Neural cell (in vitro differentiated cells): ENCODE data around the gene AMBP. TPM values are rescaled to one million over a fixed set of nuclear protein-coding genes. Genes with fewer than 3 reads are reported as not detected.

Experiments
- H2AFZ ChIP-seq: fragments of 200-600, 300-800 bp; sonication (generic), shearing (Covaris generic); 2 replicates; pipeline ENCODE4 v1.6.0; 2014; ENCODE audit warnings: low read depth, mild to moderate bottlenecking, antibody characterized with exemption, low read length, moderate library complexity
- H3F3A ChIP-seq: fragments of 200-600 bp; shearing (Covaris generic); 2 replicates; pipeline ENCODE4 v1.6.1; 2016; ENCODE audit warnings: mild to moderate bottlenecking, moderate library complexity, mixed read lengths, antibody characterized with exemption, low read length; ENCODE audit not compliant: insufficient read depth, poor library complexity, severe bottlenecking
- H3K27ac ChIP-seq: fragments of 200-600, 300-800 bp; sonication (generic), shearing (Covaris generic); 2 replicates; pipeline ENCODE4 v1.5.1; 2014; ENCODE audit warnings: mild to moderate bottlenecking, low read length, moderate library complexity
- H3K27me3 ChIP-seq: fragments of 300-800, 200-600 bp; sonication (generic), shearing (Covaris generic); 2 replicates; pipeline ENCODE4 v1.6.0; 2014; ENCODE audit warnings: mild to moderate bottlenecking, low read depth, low read length, moderate library complexity; ENCODE audit not compliant: insufficient read depth
- H3K36me3 ChIP-seq: fragments of 300-800, 200-600 bp; sonication (generic), shearing (Covaris generic); 2 replicates; pipeline ENCODE4 v1.5.1; 2014; ENCODE audit warnings: mild to moderate bottlenecking, antibody characterized with exemption, low read length, moderate library complexity; ENCODE audit not compliant: insufficient read depth
- H3K4me2 ChIP-seq: fragments of 300-800, 200-600 bp; sonication (generic), shearing (Covaris generic); 2 replicates; pipeline ENCODE4 v1.6.0; 2014; ENCODE audit warnings: mild to moderate bottlenecking, low read length
- H3K4me3 ChIP-seq: fragments of 300-800, 200-600 bp; sonication (generic), shearing (Covaris generic); 2 replicates; pipeline ENCODE4 v1.5.1; 2014; ENCODE audit warnings: mild to moderate bottlenecking, low read length, moderate library complexity
- H3K79me2 ChIP-seq: fragments of 200-600 bp; shearing (Covaris generic); replicated peaks from 2 replicates; pipeline ENCODE4 v1.6.0; 2014; ENCODE audit warnings: mild to moderate bottlenecking, low read length, moderate library complexity; ENCODE audit not compliant: insufficient read depth
- H3K9ac ChIP-seq: fragments of 300-800, 200-600 bp; sonication (generic), shearing (Covaris generic); 2 replicates; pipeline ENCODE4 v1.6.1; 2016; ENCODE audit warnings: mild to moderate bottlenecking, low read length, mixed read lengths
- H3K9me2 ChIP-seq: fragments of 200-600 bp; shearing (Covaris generic); 2 replicates; pipeline ENCODE4 v1.6.1; 2016; ENCODE audit warnings: mild to moderate bottlenecking, low read length, mixed read lengths; ENCODE audit not compliant: insufficient read depth
- H3K9me3 ChIP-seq: fragments of 200-600, 300-800 bp; sonication (generic), shearing (Covaris generic); 2 replicates; pipeline ENCODE4 v1.6.1; 2016; ENCODE audit warnings: mild to moderate bottlenecking, mixed run types, low read length, moderate library complexity, mixed read lengths
- H4K20me1 ChIP-seq: fragments of 200-600 bp; shearing (Covaris generic); 2 replicates; pipeline ENCODE4 v1.6.1; 2016; ENCODE audit warnings: mild to moderate bottlenecking, mixed run types; ENCODE audit not compliant: insufficient read depth
- CTCF ChIP-seq: fragments of 450-650 bp; IDR thresholded peaks from 2 replicates; pipeline ENCODE4 v1.5.1; 2014; ENCODE audit warnings: antibody characterized with exemption, mild to moderate bottlenecking, moderate library complexity; ENCODE audit not compliant: poor library complexity, severe bottlenecking
- EP300 ChIP-seq: fragments of 450-650 bp; conservative IDR thresholded peaks from 2 replicates; pipeline ENCODE4 v1.6.1; 2014; ENCODE audit warnings: antibody characterized with exemption, mild to moderate bottlenecking, moderate library complexity; ENCODE audit not compliant: poor library complexity, severe bottlenecking
- EZH2 ChIP-seq: fragments of 200-600, 300-800 bp; shearing (Covaris generic), sonication (generic); IDR thresholded peaks from 2 replicates; pipeline ENCODE4 v1.6.1; 2014; ENCODE audit warnings: antibody characterized with exemption, low read length, borderline replicate concordance, mild to moderate bottlenecking; ENCODE audit not compliant: insufficient read depth, poor library complexity, severe bottlenecking
- MXI1 ChIP-seq: fragments of 450-650 bp; conservative IDR thresholded peaks from 2 replicates; pipeline ENCODE4 v1.6.1; 2014; ENCODE audit warnings: antibody characterized with exemption, mild to moderate bottlenecking; ENCODE audit not compliant: poor library complexity, severe bottlenecking
- POLR2AphosphoS5 ChIP-seq: IDR thresholded peaks from 2 replicates; pipeline ENCODE4 v1.6.1; 2012
- REST ChIP-seq: IDR thresholded peaks from 2 replicates; pipeline ENCODE4 v1.6.1; 2012; ENCODE audit warnings: borderline replicate concordance
- SMC3 ChIP-seq: fragments of 450-650 bp; conservative IDR thresholded peaks from 2 replicates; pipeline ENCODE4 v1.6.1; 2014; ENCODE audit warnings: antibody characterized with exemption, mild to moderate bottlenecking, moderate library complexity; ENCODE audit not compliant: poor library complexity
- polyA plus RNA-seq: library from polyadenylated mRNA; depleted of rRNA; stranded (reverse); fragments of >200 nt; gene quantifications from 2 replicates; pipeline ENCODE4 v1.2.3, GENCODE V29; 2014

The AMBP gene
- polyA plus RNA-seq, 1 donor from 2014 or later: not detected

GRCh38 chr9:114059047-114059803, 18.9 kb downstream of the AMBP start:
- Histone ChIP-seq H3K9me2 (no peaks in the 10 kb centered on the region), H4K20me1 (no peaks in the 10 kb centered on the region), H3K27me3 (no peaks in the 10 kb centered on the region), H3K27ac (no peak overlapping the region), H3K4me2 (no peak overlapping the region), H3K9me3 (no peaks in the 10 kb centered on the region), H3K36me3 (no peaks in the 10 kb centered on the region), H2AFZ (no peak overlapping the region), H3F3A (no peaks in the 10 kb centered on the region), H3K9ac (no peak overlapping the region), H3K4me3 (no peak overlapping the region), H3K79me2 (no peaks in the 10 kb centered on the region)
- no peak for TF ChIP-seq EP300
- TF ChIP-seq MXI1: no peak
- no peak for TF ChIP-seq EZH2

GRCh38 chr9:114058688-114059046, 19.4 kb downstream of the AMBP start:
- Histone ChIP-seq H3K9me3 (no peaks in the 10 kb centered on the region), H2AFZ (no peak overlapping the region), H4K20me1 (no peaks in the 10 kb centered on the region), H3F3A (no peaks in the 10 kb centered on the region), H3K9me2 (no peaks in the 10 kb centered on the region), H3K4me3 (no peak overlapping the region), H3K9ac (no peak overlapping the region), H3K27me3 (no peaks in the 10 kb centered on the region), H3K4me2 (no peak overlapping the region), H3K79me2 (no peaks in the 10 kb centered on the region), H3K36me3 (no peaks in the 10 kb centered on the region), H3K27ac (no peak overlapping the region)
- TF ChIP-seq EZH2: no peak
- TF ChIP-seq EP300: no peak
- no peak for TF ChIP-seq CTCF

GRCh38 chr9:114057161-114057885, 20.8 kb downstream of the AMBP start:
- H3K4me2 ChIP-seq: no peak overlapping the region
- H3K27ac ChIP-seq: no peak overlapping the region
- no peaks in the 10 kb centered on the region for H3K79me2 ChIP-seq
- H3K9me2 ChIP-seq: no peaks in the 10 kb centered on the region
- no peaks in the 10 kb centered on the region for H3F3A ChIP-seq
- no peaks in the 10 kb centered on the region for H3K9me3 ChIP-seq
- no peaks in the 10 kb centered on the region for H4K20me1 ChIP-seq
- no peaks in the 10 kb centered on the region for H3K36me3 ChIP-seq
- no peak overlapping the region for H3K9ac ChIP-seq
- no peaks in the 10 kb centered on the region for H3K27me3 ChIP-seq
- TF ChIP-seq EZH2: no peak
- TF ChIP-seq POLR2AphosphoS5: no peak
- TF ChIP-seq SMC3: no peak
- no peak for TF ChIP-seq REST
- no peak overlapping the region for H3K4me3 ChIP-seq
- H2AFZ ChIP-seq: no peak overlapping the region
